Spleen (tissue), 7 donors: Measurements from ENCODE around the gene ACER3.

Source experiments
- CTCF ChIP-seq, 11 experiments: fragments of 200-600 bp in 7 of 11; fragments of 450-650 bp in 4 of 11; sonication (generic) in 4 of 11; IDR thresholded peaks in 8 of 11; conservative IDR thresholded peaks in 3 of 11; 1 replicate in 7 of 11; 2 replicates in 4 of 11; pipeline versions ENCODE4 v1.4.0 to v1.8.0; 2016 to 2021; ENCODE audit warnings: antibody characterized with exemption in 11 of 11, inconsistent platforms in 4 of 11, mild to moderate bottlenecking in 1 of 11
- POLR2A ChIP-seq, 3 donors: fragments of 450-650 bp; IDR thresholded peaks; one replicate each; pipeline ENCODE4 v1.5.1; 2017; ENCODE audit warnings: antibody characterized with exemption in 3 of 3, mild to moderate bottlenecking in 1 of 3
- donor health status: DM: no; HTN: no; CAD: no; lungs with moderate emphysema.
- donor health status: DM: no; HTN: no; CAD: no.
- donor health status: DM: no; HTN: no; CAD: no.

- TF ChIP-seq CTCF (IDR thresholded peaks at IDR 0.05 in 8 of 11, conservative IDR thresholded peaks at IDR 0.05 in 3 of 11) (no peak), POLR2A (IDR thresholded peaks at IDR 0.05) (no peak)
Measured at GRCh38 chr11:76975513-76975912, 114.8 kb downstream of the ACER3 start.
